ENCODE measurements around the gene MED13L.

The MED13L gene

DNA sequence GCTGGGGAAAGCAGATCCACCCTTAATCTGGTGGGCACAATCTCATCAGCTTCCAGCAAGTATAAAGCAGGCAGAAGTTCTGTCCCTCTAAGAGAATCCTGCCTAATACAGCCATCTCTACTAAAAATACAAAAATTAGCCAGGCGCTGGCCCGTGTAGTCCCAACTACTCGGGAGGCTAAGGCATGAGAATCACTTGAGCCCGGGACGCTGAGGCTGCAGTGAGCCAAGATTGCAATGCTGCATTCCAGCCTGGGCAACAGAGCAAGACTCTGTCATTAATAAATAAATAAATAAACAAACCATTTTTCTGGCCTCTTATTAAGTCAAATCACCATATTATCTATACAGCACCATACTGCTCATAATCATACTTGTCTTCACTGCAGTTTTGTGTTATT lies 111.2 kb downstream of the MED13L start:
- Mint-ChIP-seq H3K27ac (no peak overlapping the region), H3K9me3 (no peaks in the 10 kb centered on the region), H3K36me3 (ENCODE audit: low read depth) (peaks cover 3% of the 10 kb centered on the region), H3K4me1 (ENCODE audit: low read depth) (peaks cover 20% of the 10 kb centered on the region), H3K4me3 (no peak overlapping the region), H3K27me3 (ENCODE audit: low read depth) (no peaks in the 10 kb centered on the region)

DNA sequence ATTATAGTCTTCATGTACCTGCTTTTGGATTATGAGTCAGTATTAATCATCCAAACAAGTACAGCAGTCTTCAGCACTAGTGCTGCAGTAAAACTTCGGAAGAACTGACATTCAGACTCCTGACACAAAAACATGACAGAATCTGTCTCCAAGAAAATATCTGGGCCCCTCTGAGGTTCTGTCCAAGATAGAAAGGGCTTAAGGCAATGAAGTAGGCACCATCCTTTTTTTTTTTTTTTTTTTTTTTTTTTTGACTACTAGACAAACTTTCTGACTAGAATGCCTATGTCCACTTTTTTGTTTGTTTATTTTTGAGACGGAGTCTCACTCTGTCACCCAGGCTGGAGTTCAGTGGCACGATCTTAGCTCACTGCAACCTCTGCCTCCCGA lies 112.5 kb downstream of the MED13L start:
- Mint-ChIP-seq H3K4me3 (no peak overlapping the region), H3K36me3 (ENCODE audit: low read depth) (no peaks in the 10 kb centered on the region), H3K9me3 (no peaks in the 10 kb centered on the region), H3K4me1 (ENCODE audit: low read depth) (peaks cover 16% of the 10 kb centered on the region), H3K27me3 (ENCODE audit: low read depth) (no peaks in the 10 kb centered on the region), H3K27ac (no peak overlapping the region)

DNA sequence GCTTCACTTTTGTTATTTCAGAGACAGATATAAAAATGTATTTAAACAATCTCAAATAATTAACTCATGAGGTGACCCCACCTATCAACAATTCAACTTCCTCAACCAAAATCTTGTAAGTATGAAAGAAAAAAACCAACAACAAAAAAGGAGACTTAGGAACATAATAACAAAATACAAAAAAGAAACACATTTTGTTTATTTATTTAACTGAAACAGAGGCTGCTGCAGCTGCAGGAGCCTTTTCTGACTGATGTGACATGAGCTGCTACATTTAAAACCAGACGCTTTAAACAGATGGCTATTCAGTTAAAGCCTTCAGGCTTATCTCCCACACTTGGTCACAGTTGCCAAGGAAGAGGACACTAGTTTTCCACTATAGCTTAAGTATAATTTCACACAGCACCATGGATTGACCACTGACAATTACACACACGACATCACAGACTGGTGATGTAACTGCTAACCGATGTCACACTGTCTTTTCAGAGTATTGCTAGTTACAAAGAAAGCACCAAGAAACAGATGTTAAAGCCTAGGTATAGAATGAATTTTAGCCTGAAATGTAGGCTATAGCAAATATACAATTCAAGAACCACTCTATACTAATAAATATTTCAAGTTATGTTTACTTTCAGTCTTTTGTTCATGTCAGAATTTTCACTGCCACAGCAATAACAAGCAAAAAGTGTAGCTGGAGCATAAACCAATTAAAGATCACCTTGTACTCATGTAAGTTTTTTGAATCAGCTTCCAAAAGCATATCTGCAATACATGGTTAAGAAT lies 113.0 kb downstream of the MED13L start:
- Mint-ChIP-seq H3K4me1 (ENCODE audit: low read depth) (peaks cover 16% of the 10 kb centered on the region), H3K9me3 (no peaks in the 10 kb centered on the region), H3K4me3 (no peak overlapping the region), H3K27me3 (ENCODE audit: low read depth) (no peaks in the 10 kb centered on the region), H3K36me3 (ENCODE audit: low read depth) (no peaks in the 10 kb centered on the region), H3K27ac (no peak overlapping the region)

DNA sequence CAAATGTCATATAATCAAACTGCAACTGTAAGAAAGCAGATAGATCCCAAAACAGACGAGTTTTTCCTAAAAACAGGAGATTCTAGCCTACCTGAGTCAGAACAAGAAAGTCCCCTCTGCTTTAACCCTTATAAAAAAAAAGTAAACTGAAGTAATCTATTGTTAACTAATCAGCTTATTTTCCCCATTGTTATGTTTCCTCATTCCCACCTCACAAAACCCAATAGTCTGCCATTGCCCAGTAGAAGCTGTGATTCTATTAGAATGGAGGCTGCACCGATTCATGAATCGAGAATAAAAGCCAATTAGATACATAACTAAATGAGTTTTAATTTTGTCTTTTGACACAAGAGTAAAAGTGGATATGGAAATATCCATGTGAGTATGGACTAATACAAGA lies 115.4 kb downstream of the MED13L start:
- no peaks in the 10 kb centered on the region for H3K27me3 Mint-ChIP-seq (ENCODE audit: low read depth)
- H3K9me3 Mint-ChIP-seq = no peaks in the 10 kb centered on the region
- peaks cover 24% of the 10 kb centered on the region for H3K4me1 Mint-ChIP-seq (ENCODE audit: low read depth)
- no peak overlapping the region for H3K27ac Mint-ChIP-seq
- no peaks in the 10 kb centered on the region for H3K36me3 Mint-ChIP-seq (ENCODE audit: low read depth)
- H3K4me3 Mint-ChIP-seq = no peak overlapping the region

DNA sequence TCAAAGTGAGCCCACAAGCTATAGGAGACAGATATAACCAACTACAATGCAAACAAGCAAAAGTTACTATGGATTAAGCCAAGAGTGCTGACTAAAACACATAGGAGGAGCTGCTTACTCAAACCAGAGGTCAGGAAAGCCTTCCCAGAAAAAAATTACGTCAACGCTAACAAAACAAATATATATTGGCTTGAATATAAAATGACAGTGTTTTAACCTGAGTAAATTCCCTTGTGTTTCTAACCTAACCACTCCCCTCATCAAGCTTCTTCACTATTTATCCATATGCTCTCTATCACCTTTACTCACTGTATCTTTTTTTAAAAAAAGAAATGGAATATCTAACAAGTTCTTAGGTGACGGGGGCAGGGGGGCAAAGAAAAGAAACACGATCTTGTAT lies 115.9 kb downstream of the MED13L start:
- Mint-ChIP-seq H3K4me1 (ENCODE audit: low read depth) (peaks cover 23% of the 10 kb centered on the region), H3K9me3 (no peaks in the 10 kb centered on the region), H3K4me3 (no peak overlapping the region), H3K36me3 (ENCODE audit: low read depth) (no peaks in the 10 kb centered on the region), H3K27ac (no peak overlapping the region), H3K27me3 (ENCODE audit: low read depth) (no peaks in the 10 kb centered on the region)

DNA sequence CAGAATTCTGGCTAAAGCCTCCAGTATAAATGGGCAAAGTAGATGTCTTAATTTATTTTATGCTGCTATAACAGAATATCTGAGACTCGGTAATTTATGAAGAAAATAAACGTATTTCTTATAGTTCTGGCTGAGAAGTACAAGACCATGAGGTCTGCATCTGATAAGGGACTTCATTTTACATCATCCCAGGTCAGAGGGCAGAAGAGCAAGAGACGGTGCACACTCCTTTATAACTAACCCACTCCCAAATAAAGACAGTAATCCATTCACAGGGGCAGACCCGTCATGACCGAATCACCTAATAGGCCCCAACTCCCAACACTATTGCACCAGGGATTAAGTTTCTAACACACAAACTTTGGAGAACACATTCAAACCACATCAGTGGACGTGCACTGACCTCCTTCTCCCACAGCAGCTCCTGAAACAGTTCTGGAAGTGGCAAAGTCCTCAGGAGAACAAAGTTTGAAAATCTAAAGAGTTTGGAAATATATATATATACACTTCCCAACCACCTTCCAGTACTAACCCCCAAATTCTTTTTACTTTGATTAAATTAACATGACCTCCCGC lies 116.5 kb downstream of the MED13L start:
- Mint-ChIP-seq H3K27ac (no peak overlapping the region), H3K4me3 (no peak overlapping the region), H3K4me1 (ENCODE audit: low read depth) (peaks cover 22% of the 10 kb centered on the region), H3K36me3 (ENCODE audit: low read depth) (no peaks in the 10 kb centered on the region), H3K27me3 (ENCODE audit: low read depth) (no peaks in the 10 kb centered on the region), H3K9me3 (no peaks in the 10 kb centered on the region)

DNA sequence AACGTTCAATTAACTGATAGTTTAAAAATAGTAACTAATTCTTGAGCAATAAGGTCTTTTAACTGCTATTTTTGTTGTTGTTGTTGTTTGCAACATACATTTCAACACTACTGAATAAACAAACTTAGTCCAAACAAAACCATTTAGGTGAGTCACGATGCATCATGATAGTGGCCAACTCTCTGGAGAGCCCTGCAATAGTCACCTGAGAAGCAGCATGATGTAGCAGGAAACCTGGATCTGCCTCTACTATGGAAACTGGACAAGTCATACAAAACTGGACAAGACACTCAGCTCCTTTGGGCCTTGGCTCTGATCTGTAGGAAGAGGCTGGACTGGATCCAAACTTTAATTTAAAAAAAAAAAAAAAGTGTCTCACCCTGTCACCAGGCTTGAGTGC lies 117.3 kb downstream of the MED13L start:
- Mint-ChIP-seq H3K36me3 (ENCODE audit: low read depth) (no peaks in the 10 kb centered on the region), H3K27me3 (ENCODE audit: low read depth) (no peaks in the 10 kb centered on the region), H3K4me3 (no peak overlapping the region), H3K4me1 (ENCODE audit: low read depth) (peaks cover 16% of the 10 kb centered on the region), H3K27ac (no peak overlapping the region), H3K9me3 (no peaks in the 10 kb centered on the region)

DNA sequence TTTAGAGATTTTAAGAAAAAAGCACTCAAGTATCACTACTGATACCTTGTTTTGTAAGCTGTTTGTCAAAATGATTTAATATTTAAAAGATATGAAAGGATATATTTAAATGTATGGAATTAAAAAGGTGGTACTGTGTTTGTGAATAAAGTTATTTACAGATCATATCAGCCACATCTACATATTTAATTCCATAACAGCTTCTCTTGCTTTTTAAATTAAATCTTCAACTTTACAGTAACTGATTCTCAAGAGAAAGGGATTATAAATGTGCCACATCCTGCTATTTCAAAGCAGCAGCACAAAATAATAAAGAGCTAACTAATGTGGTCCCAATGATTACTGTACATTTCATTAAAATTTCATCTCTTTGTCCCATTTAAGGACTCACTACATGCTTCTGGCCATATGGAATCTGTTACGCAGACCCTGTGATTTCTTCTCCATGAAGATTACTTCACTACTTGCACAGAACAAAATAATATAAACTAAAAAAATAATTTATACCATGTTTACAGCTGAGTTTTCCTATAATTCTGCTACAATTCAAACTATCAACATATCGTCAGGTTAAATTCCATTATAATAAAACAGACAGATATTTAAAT lies 117.8 kb downstream of the MED13L start:
- Mint-ChIP-seq H3K27me3 (ENCODE audit: low read depth) (no peaks in the 10 kb centered on the region), H3K36me3 (ENCODE audit: low read depth) (no peaks in the 10 kb centered on the region), H3K9me3 (no peaks in the 10 kb centered on the region), H3K27ac (no peak overlapping the region), H3K4me3 (no peak overlapping the region), H3K4me1 (ENCODE audit: low read depth) (peaks cover 12% of the 10 kb centered on the region)

DNA sequence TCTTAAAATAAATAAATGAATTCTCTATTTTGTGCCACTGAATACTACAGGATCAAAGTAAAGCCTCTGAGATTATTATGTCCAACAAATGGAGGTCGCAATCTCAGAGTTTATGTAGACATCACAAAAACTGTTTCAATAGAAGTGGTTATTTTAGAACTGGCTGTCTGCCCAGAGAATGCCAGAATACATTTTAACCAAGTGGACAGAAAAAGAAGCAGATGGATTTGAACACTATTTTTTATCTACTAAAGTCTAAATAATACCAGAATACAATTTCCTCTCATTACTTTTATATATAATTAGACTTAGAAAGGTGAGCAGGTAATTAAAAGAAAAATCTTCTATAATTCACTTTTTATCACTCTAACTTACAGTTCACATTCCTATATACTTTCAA lies 118.3 kb downstream of the MED13L start:
- H3K4me3 Mint-ChIP-seq = no peak overlapping the region
- H3K4me1 Mint-ChIP-seq (ENCODE audit: low read depth) = peaks cover 10% of the 10 kb centered on the region
- no peaks in the 10 kb centered on the region for H3K9me3 Mint-ChIP-seq
- no peaks in the 10 kb centered on the region for H3K36me3 Mint-ChIP-seq (ENCODE audit: low read depth)
- H3K27me3 Mint-ChIP-seq (ENCODE audit: low read depth) = no peaks in the 10 kb centered on the region
- H3K27ac Mint-ChIP-seq = no peak overlapping the region

DNA sequence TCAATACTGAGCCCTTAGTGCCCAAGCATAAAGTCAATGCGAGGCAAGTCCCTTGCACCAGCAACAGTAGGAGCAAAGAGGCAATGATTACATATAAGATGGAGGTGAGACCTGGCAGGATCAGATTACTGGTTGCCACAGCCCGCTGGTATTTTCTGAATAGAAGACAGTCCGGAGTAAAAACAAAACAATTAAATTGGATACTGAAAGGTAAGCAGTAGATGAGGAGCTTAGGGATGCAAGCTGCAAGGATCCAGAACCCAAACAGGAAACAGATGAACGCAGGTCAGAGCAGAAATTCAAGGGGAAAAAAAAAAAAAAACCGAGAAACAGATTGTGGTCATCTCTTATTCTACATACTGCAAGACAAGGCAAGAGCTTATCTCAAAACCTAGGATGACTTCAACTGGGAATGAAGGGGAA lies 119.6 kb downstream of the MED13L start:
- H3K4me3 Mint-ChIP-seq = no peak overlapping the region
- H3K27me3 Mint-ChIP-seq (ENCODE audit: low read depth) = no peaks in the 10 kb centered on the region
- no peaks in the 10 kb centered on the region for H3K9me3 Mint-ChIP-seq
- H3K4me1 Mint-ChIP-seq (ENCODE audit: low read depth) = peaks cover 10% of the 10 kb centered on the region
- no peaks in the 10 kb centered on the region for H3K36me3 Mint-ChIP-seq (ENCODE audit: low read depth)
- no peak overlapping the region for H3K27ac Mint-ChIP-seq

DNA sequence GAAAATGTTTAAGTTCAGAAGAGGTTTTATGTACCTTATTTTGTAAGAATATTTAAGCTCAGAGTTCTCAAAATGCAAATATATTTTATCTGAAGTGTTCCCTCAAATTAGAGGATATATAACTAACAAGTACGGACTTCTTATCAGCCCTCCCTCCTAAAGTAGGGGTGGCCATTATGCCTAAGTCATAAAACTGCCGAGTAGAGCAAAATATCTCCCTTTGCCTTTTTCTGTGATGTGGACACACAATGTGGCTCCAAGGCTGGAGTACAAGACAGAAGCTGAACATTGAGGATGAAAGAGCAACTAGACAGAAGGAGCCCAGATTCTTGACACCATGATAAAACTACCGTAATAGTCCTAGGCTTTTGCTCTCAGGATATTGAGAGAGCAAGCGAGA lies 120.9 kb downstream of the MED13L start:
- H3K4me1 Mint-ChIP-seq (ENCODE audit: low read depth) = peaks cover 16% of the 10 kb centered on the region

DNA sequence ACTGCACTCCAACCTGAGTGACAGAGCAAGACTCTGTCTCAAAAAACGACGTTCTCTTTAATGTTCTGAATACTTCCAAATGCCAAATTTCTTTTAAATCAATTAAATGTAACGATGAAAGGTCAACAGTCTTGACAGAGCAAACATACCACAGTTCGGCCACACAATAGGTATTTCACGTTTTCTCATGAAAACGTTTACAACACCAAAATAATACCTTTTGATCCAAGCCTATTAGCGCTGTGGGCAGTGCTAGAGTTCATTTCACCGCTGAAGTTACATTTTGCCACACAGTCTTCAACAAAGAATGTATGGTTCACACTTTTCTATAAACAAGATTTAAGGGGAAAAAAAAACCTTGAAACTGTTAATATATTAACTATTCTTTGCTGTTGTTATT lies 122.1 kb downstream of the MED13L start:
- no peaks in the 10 kb centered on the region for H3K36me3 Mint-ChIP-seq (ENCODE audit: low read depth)
- no peak overlapping the region for H3K4me3 Mint-ChIP-seq
- no peaks in the 10 kb centered on the region for H3K9me3 Mint-ChIP-seq
- H3K4me1 Mint-ChIP-seq (ENCODE audit: low read depth) = peaks cover 16% of the 10 kb centered on the region
- H3K27me3 Mint-ChIP-seq (ENCODE audit: low read depth) = no peaks in the 10 kb centered on the region
- H3K27ac Mint-ChIP-seq = no peak overlapping the region

More for the DNA sequence above, 120.9 kb downstream of the MED13L start:
- H3K27me3 Mint-ChIP-seq (ENCODE audit: low read depth) = no peaks in the 10 kb centered on the region
- no peaks in the 10 kb centered on the region for H3K36me3 Mint-ChIP-seq (ENCODE audit: low read depth)
- no peak overlapping the region for H3K27ac Mint-ChIP-seq
- no peaks in the 10 kb centered on the region for H3K9me3 Mint-ChIP-seq
- H3K4me3 Mint-ChIP-seq = no peak overlapping the region

DNA sequence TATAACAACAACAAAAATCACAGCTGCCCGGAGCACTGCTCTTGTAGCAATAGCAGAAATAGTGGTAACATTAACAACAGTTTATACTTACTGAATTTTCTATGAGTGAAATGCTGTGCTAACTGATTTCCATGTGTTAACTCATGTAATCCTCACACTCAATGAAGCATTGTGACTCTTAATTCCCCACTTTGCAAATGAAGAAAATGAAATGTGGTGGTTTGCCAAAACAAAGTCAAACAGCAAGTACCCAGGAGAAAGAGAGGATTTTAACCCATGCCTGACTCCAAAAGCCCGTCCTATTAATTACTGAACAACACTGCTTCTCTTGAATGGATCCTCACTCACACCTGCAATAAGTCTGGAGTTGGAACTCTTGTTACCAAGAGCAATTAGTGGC lies 123.5 kb downstream of the MED13L start:
- H3K27ac Mint-ChIP-seq = no peak overlapping the region
- H3K36me3 Mint-ChIP-seq (ENCODE audit: low read depth) = no peaks in the 10 kb centered on the region
- H3K4me1 Mint-ChIP-seq (ENCODE audit: low read depth) = peaks cover 20% of the 10 kb centered on the region
- H3K4me3 Mint-ChIP-seq = no peak overlapping the region
- no peaks in the 10 kb centered on the region for H3K27me3 Mint-ChIP-seq (ENCODE audit: low read depth)
- H3K9me3 Mint-ChIP-seq = no peaks in the 10 kb centered on the region

DNA sequence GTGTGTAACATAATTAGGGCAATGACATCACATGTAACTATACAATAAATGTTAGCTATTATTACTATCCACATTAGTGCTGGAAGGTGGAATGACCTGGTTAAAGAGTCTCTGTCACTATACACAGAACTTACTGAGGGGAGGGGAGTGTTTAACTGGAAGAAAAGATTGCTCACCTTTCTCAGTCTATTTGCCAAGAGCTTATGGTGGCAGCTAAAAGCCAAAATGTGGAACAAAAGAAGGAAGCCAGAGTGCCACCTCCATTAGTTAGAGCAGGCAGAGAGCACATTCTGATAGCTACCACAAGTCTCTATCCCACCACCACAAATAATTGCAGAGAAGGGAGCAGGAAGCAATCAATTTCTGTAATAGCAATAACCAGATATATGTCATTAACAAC lies 124.4 kb downstream of the MED13L start:
- Mint-ChIP-seq H3K27me3 (ENCODE audit: low read depth) (no peaks in the 10 kb centered on the region), H3K36me3 (ENCODE audit: low read depth) (no peaks in the 10 kb centered on the region), H3K27ac (no peak overlapping the region), H3K4me1 (ENCODE audit: low read depth) (peaks cover 23% of the 10 kb centered on the region), H3K9me3 (no peaks in the 10 kb centered on the region), H3K4me3 (no peak overlapping the region)

DNA sequence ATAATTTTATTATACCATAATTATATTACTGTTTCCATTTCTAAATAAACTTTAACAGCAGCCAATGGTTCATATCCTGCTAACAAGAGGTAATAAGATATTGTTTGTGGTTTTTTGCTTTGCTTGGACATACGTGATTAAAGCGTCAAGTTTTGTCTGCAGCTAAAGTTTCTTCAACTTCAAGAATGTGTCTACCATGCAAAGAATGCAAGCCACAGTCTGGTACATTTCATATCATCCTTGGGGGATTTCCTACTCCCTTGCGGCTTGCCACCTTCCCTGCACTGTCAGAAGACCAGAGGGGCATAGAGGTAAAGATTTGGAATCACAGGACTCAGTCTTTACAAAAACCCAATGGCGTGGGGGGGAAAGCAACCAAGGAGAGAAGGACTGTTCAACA lies 125.2 kb downstream of the MED13L start:
- Mint-ChIP-seq H3K9me3 (no peaks in the 10 kb centered on the region), H3K4me1 (ENCODE audit: low read depth) (peaks cover 16% of the 10 kb centered on the region), H3K36me3 (ENCODE audit: low read depth) (no peaks in the 10 kb centered on the region), H3K27ac (no peak overlapping the region), H3K27me3 (ENCODE audit: low read depth) (no peaks in the 10 kb centered on the region), H3K4me3 (no peak overlapping the region)

Data from T-helper 1 cell treated with Interleukin-12 subunit alpha and Interleukin-12 subunit beta and Interleukin-4 antibody, amounts not matched to agents 30 μg/mL and 1 μg/mL, for 36 hours (primary cell).